ENCODE measurements around the gene ACKR3. TPM values are rescaled to one million over a fixed set of nuclear protein-coding genes. Genes with fewer than 3 reads are reported as not detected.

The ACKR3 gene
- total and polyA plus RNA-seq, 2 of the 4 experiments (the other 2 are of a cell fraction), result not detected

GRCh38 chr2:236590846-236591245, 21.2 kb downstream of the ACKR3 start:
- CTCF ChIA-PET, result no interaction called here
- Histone ChIP-seq H2BK20ac (ENCODE audit: low read depth, low read length) (no peak overlapping the region), H3K56ac (ENCODE audit: extremely low read depth, insufficient read depth, low read length) (no peak overlapping the region), H3K9me3 (ENCODE audit: control insufficient read depth, insufficient read depth, low read length) (peaks cover 11% of the 10 kb centered on the region), H2BK5ac (ENCODE audit: low read depth, low read length, poor library complexity, severe bottlenecking) (no peak overlapping the region), H3K9ac (ENCODE audit: low read depth, low read length) (no peak overlapping the region), H2AK5ac (ENCODE audit: low read depth, low read length) (no peak overlapping the region), H3K4me3 (ENCODE audit: insufficient read depth, low read depth, low read length) (no peak overlapping the region), H3K4ac (ENCODE audit: low read depth, low read length) (no peak overlapping the region), H4K91ac (ENCODE audit: insufficient read depth, low read depth, low read length) (no peak overlapping the region), H3K18ac (ENCODE audit: low read depth, low read length) (no peak overlapping the region), H4K20me1 (ENCODE audit: insufficient read depth, low read length) (no peaks in the 10 kb centered on the region), H3K9me1 (ENCODE audit: insufficient read depth, low read length) (no peaks in the 10 kb centered on the region), H2AFZ (replicated peaks; ENCODE audit: low read length, poor library complexity) (no peak overlapping the region), H3K79me1 (ENCODE audit: low read depth in 1 of 2, low read length in 2 of 2) (no peaks in the 10 kb centered on the region), H3K14ac (replicated peaks; ENCODE audit: low read depth, low read length) (no peak overlapping the region), H3K36me3 (ENCODE audit: control insufficient read depth, insufficient read depth, low read length) (no peaks in the 10 kb centered on the region), H4K5ac (ENCODE audit: low read depth, low read length) (no peak overlapping the region), H4K8ac (ENCODE audit: low read depth in 2 of 2, low read length in 2 of 2) (no peak overlapping the region), H2BK15ac (ENCODE audit: low read depth, low read length) (no peak overlapping the region), H3K27ac (ENCODE audit: insufficient read depth, low read length) (no peak overlapping the region), H3K4me1 (ENCODE audit: control insufficient read depth, insufficient read depth, low read length) (no peaks in the 10 kb centered on the region; the same call in 1 of the 2 replicates), H2BK120ac (ENCODE audit: low read depth, low read length) (no peak overlapping the region), H3K27me3 (ENCODE audit: control insufficient read depth, insufficient read depth, low read length) (no peaks in the 10 kb centered on the region; the same call in 1 of the 2 replicates), H2AK9ac (replicated peaks; ENCODE audit: low read depth, low read length, poor library complexity) (no peak overlapping the region), H3K4me2 (ENCODE audit: low read depth, low read length) (no peak overlapping the region), H3K23ac (ENCODE audit: low read depth, low read length) (no peak overlapping the region)
- intact Hi-C loops (cut with micrococcal nuclease), result no loop called here
- in situ Hi-C loops (cut with MboI; ENCODE audit: low sequenced_read_pairs), result no loop called here
- POLR2A ChIA-PET (ENCODE audit: unreplicated experiment), result no interaction called here
- ATAC-seq (ENCODE audit: low read depth), result no peak
- dilution Hi-C loops (cut with HindIII; ENCODE audit: low sequenced_read_pairs, unreplicated experiment), result no loop called here
- no peak for DNase-seq
- BruUV-seq (replicated peaks), result no TSS peak
- no peak for TF ChIP-seq ELK1 (IDR thresholded peaks at IDR 0.05; ENCODE audit: borderline replicate concordance, low read depth, low read length)
- TF ChIP-seq FOS (IDR thresholded peaks at IDR 0.05; ENCODE audit: low read depth, low read length), result no peak
- no peak for TF ChIP-seq MAFK (IDR thresholded peaks at IDR 0.05; ENCODE audit: low read depth, low read length)
- no peak for TF ChIP-seq RFX5 (IDR thresholded peaks at IDR 0.05; ENCODE audit: low read depth, low read length)
- TF ChIP-seq CHD1 (IDR thresholded peaks at IDR 0.05; ENCODE audit: low read depth, low read length), result no peak
- TF ChIP-seq NFE2L2 (IDR thresholded peaks at IDR 0.05; ENCODE audit: low read depth, low read length), result no peak
- no peak for TF ChIP-seq SMC3 (IDR thresholded peaks at IDR 0.05; ENCODE audit: low read depth, low read length)
- TF ChIP-seq MAZ (IDR thresholded peaks at IDR 0.05; ENCODE audit: borderline replicate concordance, low read depth, low read length), result no peak
- no peak for TF ChIP-seq MXI1 (IDR thresholded peaks at IDR 0.05; ENCODE audit: borderline replicate concordance, low read depth, low read length)
- no peak for TF ChIP-seq POLR2A (IDR thresholded peaks at IDR 0.05; ENCODE audit: low read depth, low read length)
- TF ChIP-seq, protein P1, sequence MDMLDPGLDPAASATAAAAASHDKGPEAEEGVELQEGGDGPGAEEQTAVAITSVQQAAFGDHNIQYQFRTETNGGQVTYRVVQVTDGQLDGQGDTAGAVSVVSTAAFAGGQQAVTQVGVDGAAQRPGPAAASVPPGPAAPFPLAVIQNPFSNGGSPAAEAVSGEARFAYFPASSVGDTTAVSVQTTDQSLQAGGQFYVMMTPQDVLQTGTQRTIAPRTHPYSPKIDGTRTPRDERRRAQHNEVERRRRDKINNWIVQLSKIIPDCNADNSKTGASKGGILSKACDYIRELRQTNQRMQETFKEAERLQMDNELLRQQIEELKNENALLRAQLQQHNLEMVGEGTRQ (IDR thresholded peaks at IDR 0.05; ENCODE audit: low read depth, low read length), result no peak
- WGBS, 2 experiments (ENCODE audit: extremely low coverage in 2 of 2, insufficient read length in 1 of 2), result 75% methylated on average over 2 of the region's 8 CpGs; no CpG with 5 or more reads in 1 of the 2 experiments
